HCT116 (cell line): ENCODE data around the gene TJP2. TPM values are rescaled to one million over a fixed set of nuclear protein-coding genes. Genes with fewer than 3 reads are reported as not detected.

Experiments
- ATAC-seq: fragments of 200-7000 bp; cut with Tn5 transposase; 2 replicates; pipeline ENCODE4 v1.9.1; 2020; ENCODE audit warnings: mild to moderate bottlenecking, moderate library complexity
- BruUV-seq: library from RNA; stranded (reverse); fragments of 400-500 nt; replicated peaks from 2 replicates; lab custom pipeline; 2021; lab: Mats Ljungman, UMichigan
- CTCF ChIA-PET: fragments of 300-600 bp; sonication (Branson Sonifier 250); formaldehyde crosslinking; loops from one replicate; lab custom pipeline; 2021; ENCODE audit warnings: antibody characterized with exemption; lab: Charles Lee
- POLR2A ChIA-PET: fragments of 300-600, 350-600 bp; sonication (Branson Sonifier 250); formaldehyde crosslinking; loops from one replicate; lab custom pipeline; 2021; ENCODE audit warnings: antibody characterized with exemption; lab: Charles Lee
- RAD21 ChIA-PET, 2 experiments: fragments of 300-600 bp; sonication (Branson Sonifier 250); formaldehyde crosslinking; loops; one replicate each; lab custom pipeline; 2023; ENCODE audit warnings: low total read pairs in 2 of 2; ENCODE audit not compliant: uncharacterized antibody in 2 of 2, unreplicated experiment in 2 of 2, low non-redundant PET in 1 of 2; lab: Charles Lee
- DNase-seq: peaks from one replicate; pipeline ENCODE4 v3.0.0-alpha.2; 2010; ENCODE audit warnings: low read depth, low spot score
- H2AFZ ChIP-seq: fragments of 200-600 bp; shearing (Covaris generic), sonication (generic); 2 replicates; pipeline ENCODE4 v1.6.1; 2017; ENCODE audit warnings: low read depth, mixed run types, mixed read lengths, antibody characterized with exemption, low read length; ENCODE audit not compliant: poor library complexity, severe bottlenecking
- H3K27ac ChIP-seq: 2 replicates; pipeline ENCODE4 v1.5.1; 2012; ENCODE audit warnings: low read depth, low read length
- H3K27me3 ChIP-seq: fragments of 200-600 bp; sonication (generic); 2 replicates; pipeline ENCODE4 v1.6.1; 2016; ENCODE audit warnings: mixed run types, low read length, mixed read lengths; ENCODE audit not compliant: insufficient read depth
- H3K36me3 ChIP-seq, 2 experiments: fragments of 200-500 bp in 1 of 2; fragments of 200-600 bp in 1 of 2; sonication (Bioruptor generic) in 1 of 2; sonication (generic) in 1 of 2; 2 replicates each; pipeline versions ENCODE4 v1.5.1 to v1.6.1; 2014 to 2016; ENCODE audit warnings: low read length in 2 of 2, inconsistent platforms in 1 of 2, mixed read lengths in 1 of 2, mixed run types in 1 of 2; ENCODE audit not compliant: insufficient read depth in 2 of 2, control insufficient read depth in 1 of 2
- H3K4me1 ChIP-seq, 2 experiments: fragments of 200-600 bp in 1 of 2; sonication (generic) in 1 of 2; 2 replicates each; pipeline versions ENCODE4 v1.5.1 to v1.6.1; 2012 to 2017; ENCODE audit warnings: low read length in 2 of 2, inconsistent platforms in 1 of 2, mild to moderate bottlenecking in 1 of 2, mixed read lengths in 1 of 2, mixed run types in 1 of 2, moderate library complexity in 1 of 2; ENCODE audit not compliant: insufficient read depth in 2 of 2, control insufficient read depth in 1 of 2
- H3K4me2 ChIP-seq: fragments of 200-600 bp; sonication (generic); 2 replicates; pipeline ENCODE4 v1.6.1; 2017; ENCODE audit warnings: mixed run types, low read length, mixed read lengths
- H3K4me3 ChIP-seq, 2 experiments: fragments of 200-600 bp in 1 of 2; sonication (generic) in 1 of 2; replicated peaks in 1 of 2; 2 replicates each; pipeline ENCODE4 v1.5.1; 2011 to 2016; ENCODE audit warnings: low read length in 2 of 2, control low read depth in 1 of 2, low read depth in 1 of 2, mild to moderate bottlenecking in 1 of 2, mixed read lengths in 1 of 2, mixed run types in 1 of 2
- H3K79me2 ChIP-seq: fragments of 200-600 bp; sonication (generic); 2 replicates; pipeline ENCODE4 v1.6.1; 2017; ENCODE audit warnings: mild to moderate bottlenecking, mixed run types, low read length, moderate library complexity, mixed read lengths; ENCODE audit not compliant: insufficient read depth
- H3K9ac ChIP-seq: fragments of 200-600 bp; sonication (generic); 2 replicates; pipeline ENCODE4 v1.6.1; 2016; ENCODE audit warnings: low read length, mixed read lengths
- H3K9me2 ChIP-seq: fragments of 200-600 bp; sonication (generic), shearing (Covaris generic); 2 replicates; pipeline ENCODE4 v1.6.1; 2017; ENCODE audit warnings: mixed run types, mild to moderate bottlenecking, moderate library complexity; ENCODE audit not compliant: insufficient read depth
- H3K9me3 ChIP-seq, 2 experiments: fragments of 200-500 bp in 1 of 2; fragments of 200-600 bp in 1 of 2; sonication (Bioruptor generic) in 1 of 2; sonication (generic) in 1 of 2; 2 replicates each; pipeline ENCODE4 v1.6.1; 2014 to 2017; ENCODE audit warnings: low read length in 2 of 2, mixed read lengths in 2 of 2, inconsistent platforms in 1 of 2, low read depth in 1 of 2, mild to moderate bottlenecking in 1 of 2, mixed run types in 1 of 2, moderate library complexity in 1 of 2; ENCODE audit not compliant: control insufficient read depth in 1 of 2, insufficient read depth in 1 of 2
- H4K20me1 ChIP-seq: fragments of 200-600 bp; sonication (generic), shearing (Covaris generic); 2 replicates; pipeline ENCODE4 v1.6.1; 2017; ENCODE audit warnings: mixed run types, mild to moderate bottlenecking, moderate library complexity; ENCODE audit not compliant: insufficient read depth
- CTCF ChIP-seq, 3 experiments: fragments of 200-600 bp in 1 of 3; sonication (generic) in 1 of 3; IDR thresholded peaks in 2 of 3; conservative IDR thresholded peaks in 1 of 3; 2 replicates each; pipeline ENCODE4 v1.5.1; 2012 to 2017; ENCODE audit warnings: low read depth in 2 of 3, low read length in 2 of 3, antibody characterized with exemption in 1 of 3, borderline replicate concordance in 1 of 3, control low read depth in 1 of 3, mild to moderate bottlenecking in 1 of 3, mixed read lengths in 1 of 3, mixed run types in 1 of 3, moderate library complexity in 1 of 3; ENCODE audit not compliant: insufficient read depth in 1 of 3
- EGR1 ChIP-seq: IDR thresholded peaks from 2 replicates; pipeline ENCODE4 v1.6.1; 2012; ENCODE audit warnings: low read depth
- EZH2 ChIP-seq: fragments of 200-600 bp; sonication (generic); IDR thresholded peaks from 2 replicates; pipeline ENCODE4 v1.6.1; 2017; ENCODE audit warnings: antibody characterized with exemption, mixed run types
- FOSL1 ChIP-seq: IDR thresholded peaks from 2 replicates; pipeline ENCODE4 v1.6.1; 2012; ENCODE audit warnings: low read depth
- MAX ChIP-seq: IDR thresholded peaks from 2 replicates; pipeline ENCODE4 v1.6.1; 2012
- POLR2A ChIP-seq: IDR thresholded peaks from 2 replicates; pipeline ENCODE4 v1.7.0; 2011; ENCODE audit warnings: borderline replicate concordance; ENCODE audit not compliant: insufficient read depth, insufficient read length; ENCODE audit errors: extremely low read depth
- POLR2AphosphoS5 ChIP-seq: IDR thresholded peaks from 2 replicates; pipeline ENCODE4 v1.6.1; 2011; ENCODE audit warnings: mild to moderate bottlenecking, low read depth, low read length, moderate library complexity
- RAD21 ChIP-seq: IDR thresholded peaks from 2 replicates; pipeline ENCODE4 v1.6.1; 2012; ENCODE audit warnings: low read depth, mild to moderate bottlenecking
- SIN3A ChIP-seq: IDR thresholded peaks from 2 replicates; pipeline ENCODE4 v1.6.1; 2012; ENCODE audit warnings: low read depth
- SRF ChIP-seq: IDR thresholded peaks from 2 replicates; pipeline ENCODE4 v1.6.1; 2012; ENCODE audit warnings: low read depth
- YY1 ChIP-seq: IDR thresholded peaks from 2 replicates; pipeline ENCODE4 v1.6.1; 2011; ENCODE audit warnings: low read length, low read depth, moderate library complexity, mild to moderate bottlenecking; ENCODE audit not compliant: insufficient replicate concordance; ENCODE audit errors: extremely low read depth
- ZFX ChIP-seq: fragments of 450-650 bp; IDR thresholded peaks from 2 replicates; pipeline ENCODE4 v1.6.1; 2017
- intact Hi-C: fragments of 100-400 bp; cut with micrococcal nuclease; formaldehyde crosslinking; loops from 2 replicates; pipeline ENCODE4 v1.10.0; 2022
- total RNA-seq: library from RNA; stranded (reverse); gene quantifications from one replicate; pipeline ENCODE4 v1.2.1, GENCODE V29; 2021; ENCODE audit not compliant: unreplicated experiment

Gene TJP2
- total RNA-seq, 1 experiment from 2014 or later: 39.7 TPM

GRCh38 chr9:69314547-69314946, 140.5 kb downstream of the TJP2 start:
- no peak overlapping the region for H3K4me2 ChIP-seq
- no peaks in the 10 kb centered on the region for H3K4me1 ChIP-seq
- CTCF ChIA-PET: interaction anchor here (1.3 kb wide), 1 partner anchor 23 kb away, joined by 3 read pairs; no protein-coding TSS in a partner anchor
- no peak for ATAC-seq
- no peak overlapping the region for H2AFZ ChIP-seq
- no peak overlapping the region for H3K4me3 ChIP-seq
- TF ChIP-seq FOSL1 (no peak), POLR2AphosphoS5 (no peak), SRF (no peak), POLR2A (no peak), ZFX (no peak), CTCF (IDR thresholded peaks at IDR 0.05 in 2 of 3, conservative IDR thresholded peaks at IDR 0.05 in 1 of 3; ENCODE audit: borderline replicate concordance in 1 of 3, insufficient read depth in 1 of 3, low read depth in 2 of 3, low read length in 2 of 3) (no peak), YY1 (no peak), RAD21 (no peak), MAX (no peak), EZH2 (no peak), EGR1 (no peak), SIN3A (no peak)
- no peak for DNase-seq
- no peak overlapping the region for H3K9ac ChIP-seq
- no peaks in the 10 kb centered on the region for H3K27me3 ChIP-seq
- RAD21 ChIA-PET: no interaction called here
- no peak overlapping the region for H3K27ac ChIP-seq
- no TSS peak for BruUV-seq
- POLR2A ChIA-PET: no interaction called here
- H3K79me2 ChIP-seq: no peaks in the 10 kb centered on the region
- no peaks in the 10 kb centered on the region for H3K36me3 ChIP-seq
- H3K9me2 ChIP-seq: no peaks in the 10 kb centered on the region
- H3K9me3 ChIP-seq: peaks cover 0 to 11% of the 10 kb centered on the region in 2 experiments; a peak in 2 of 4 replicates
- intact Hi-C loops: no loop called here
- no peaks in the 10 kb centered on the region for H4K20me1 ChIP-seq
